GM19238 (cell line): ENCODE data around the gene NT5C1B.
"Not testable (repeated sequence)": the region's sequence is repeated elsewhere in the genome, so short reads cannot be mapped to it uniquely, and the experiment has no call there.

Experiments
- DNase-seq: peaks from one replicate; pipeline ENCODE4 v3.0.0; 2011; ENCODE audit warnings: low spot score; ENCODE audit not compliant: insufficient read length

Gene NT5C1B

DNA sequence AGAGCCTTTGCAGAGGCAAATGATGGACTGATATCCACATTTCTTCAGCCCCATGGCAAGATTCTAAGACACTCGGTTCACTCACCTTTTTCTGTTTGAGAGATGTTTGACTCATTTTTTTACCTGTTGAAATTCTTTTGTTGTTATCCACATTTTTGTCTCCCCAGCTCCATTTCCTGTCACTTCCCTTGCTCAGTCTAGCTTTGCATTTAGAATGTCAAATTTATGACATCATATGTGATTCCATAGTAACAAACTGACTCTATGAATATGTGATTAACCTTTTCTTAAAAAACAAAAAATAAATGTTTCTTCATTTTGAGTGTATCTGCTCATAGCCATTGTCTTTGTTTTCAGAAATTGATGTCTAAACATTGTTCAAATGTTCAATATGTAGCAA lies at the start of gene NT5C1B:
Gene NT5C1B (minus strand): TSS at position 216 of the 400 bp plus-strand sequence. CDS start 101 bp downstream, at position 115.
- DNase-seq: no peak

DNA sequence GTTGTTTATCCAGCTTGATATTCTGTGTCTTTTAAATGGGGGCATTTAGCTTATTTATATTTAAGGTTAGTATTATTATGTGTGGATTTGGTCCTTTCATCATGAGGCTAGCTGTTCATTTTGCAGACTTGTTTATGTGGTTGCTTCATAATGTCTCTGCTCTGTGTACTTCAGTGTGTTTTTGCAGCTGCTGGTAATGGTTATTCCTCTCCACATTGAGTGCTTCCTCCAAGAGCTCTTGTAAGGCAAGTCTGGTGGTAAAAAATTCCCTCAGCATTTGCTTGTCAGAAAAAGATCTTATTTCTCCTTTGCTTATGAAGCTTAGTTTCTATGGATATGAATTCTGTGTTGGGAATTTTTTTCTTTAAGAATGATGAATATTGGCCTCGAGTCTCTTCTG lies 47.8 kb upstream of the NT5C1B start:
- DNase-seq: no peak

DNA sequence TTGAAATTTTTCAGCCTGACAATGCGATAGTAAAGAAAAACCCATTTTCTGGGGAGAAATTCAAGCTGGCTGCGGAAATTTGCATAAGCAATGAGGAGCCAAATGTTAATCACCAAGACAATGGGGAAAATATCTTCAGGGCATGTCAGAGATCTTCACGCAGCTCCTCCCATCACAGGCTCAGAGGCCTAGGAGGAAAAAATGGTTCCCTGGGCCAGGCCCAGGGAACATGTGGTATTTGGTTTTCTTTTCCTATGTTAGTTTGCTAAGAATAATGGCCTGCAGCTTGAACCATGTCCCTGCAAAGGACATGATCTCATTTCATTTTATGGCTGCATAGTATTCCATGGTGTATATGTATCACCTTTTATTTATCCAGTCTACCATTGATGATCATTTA lies 43.3 kb upstream of the NT5C1B start:
- not testable (repeated sequence) for DNase-seq

DNA sequence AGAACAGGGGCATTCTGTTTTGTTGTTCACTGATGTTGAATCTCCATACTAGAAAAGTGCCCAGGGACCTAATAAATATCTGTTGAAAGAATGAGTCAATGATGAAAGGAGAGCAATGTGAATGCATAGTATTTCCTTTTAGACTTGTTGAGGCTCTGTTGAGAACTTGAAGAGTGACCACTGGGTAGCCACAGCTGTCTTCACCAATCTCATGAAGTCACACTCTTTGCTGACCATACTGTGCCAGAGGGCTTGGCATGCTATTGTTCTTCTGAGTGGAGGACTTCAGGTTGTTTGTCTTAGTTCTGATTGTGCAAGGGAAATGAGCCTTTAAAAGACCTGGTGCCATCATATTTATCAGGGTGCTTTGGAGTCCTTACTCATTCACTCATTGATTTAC lies 41.6 kb upstream of the NT5C1B start:
- no peak for DNase-seq

DNA sequence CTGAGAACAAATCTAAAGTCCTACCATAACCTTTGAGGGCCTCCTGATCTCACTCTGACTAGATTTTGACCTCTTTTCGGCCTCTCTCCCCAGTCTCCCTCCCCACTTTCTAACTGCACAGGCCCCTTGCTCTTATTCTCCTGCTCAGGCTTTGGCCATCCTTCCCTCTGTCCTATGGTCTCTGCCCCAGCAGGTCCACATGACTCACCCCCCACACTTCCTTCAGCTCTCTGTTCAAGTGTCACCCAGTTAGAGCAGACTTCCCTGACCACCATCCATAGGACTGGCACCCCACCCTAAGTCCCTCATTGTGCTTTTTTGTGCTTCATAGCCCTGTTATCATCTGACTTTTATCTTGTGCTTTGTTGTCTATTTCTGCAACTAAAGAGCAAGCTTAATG lies 41.2 kb upstream of the NT5C1B start:
- no peak for DNase-seq

DNA sequence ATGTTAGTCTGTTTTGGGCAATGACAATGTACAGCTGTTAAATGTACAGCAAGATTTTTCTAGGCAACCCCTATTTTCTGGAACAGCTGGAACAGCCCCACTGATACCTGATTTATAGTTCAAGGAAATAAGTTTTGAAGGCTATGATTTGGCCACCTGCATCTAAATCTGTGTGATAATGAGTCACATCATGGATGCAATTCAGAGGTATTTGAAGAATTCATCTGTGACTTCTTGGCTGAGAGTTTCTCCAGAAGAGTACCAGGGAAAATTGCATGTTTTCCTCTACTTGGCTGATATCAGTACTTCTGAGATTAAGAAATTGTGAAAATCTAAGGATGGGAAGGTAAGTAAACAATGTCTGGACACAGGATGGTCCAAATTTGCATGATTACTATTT lies 40.7 kb upstream of the NT5C1B start:
- DNase-seq: no peak

DNA sequence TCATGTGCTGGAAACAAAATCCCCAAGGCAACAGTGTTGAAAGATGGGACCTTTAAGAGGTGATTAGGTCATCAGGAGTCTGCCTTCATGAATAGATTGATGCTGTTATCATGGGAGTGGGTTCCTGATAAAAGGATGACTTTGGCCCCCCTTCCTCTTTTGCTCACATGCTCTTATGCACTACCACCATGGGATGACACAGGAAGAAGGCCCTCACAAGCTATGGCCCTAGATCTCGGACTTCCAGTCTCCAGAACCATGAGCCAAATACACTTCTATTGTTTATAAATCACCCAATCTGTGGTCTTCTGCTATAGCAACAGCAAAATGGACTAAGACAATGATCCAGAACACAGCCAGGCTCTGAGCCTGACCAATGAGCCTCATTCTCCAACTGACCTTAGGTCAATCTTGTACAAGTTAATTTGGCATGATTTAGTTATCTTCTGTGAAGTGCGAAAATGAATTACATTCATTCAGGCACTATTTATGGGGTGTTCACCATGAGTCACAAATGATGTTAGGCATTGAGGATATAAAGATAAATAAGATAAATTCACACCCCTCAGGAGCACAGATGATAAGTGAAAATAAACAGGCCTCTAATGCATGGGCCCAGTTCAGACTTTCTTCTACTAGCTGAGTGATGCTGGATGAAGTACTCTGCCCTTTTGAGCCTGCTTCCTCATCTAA lies 37.7 kb upstream of the NT5C1B start:
- no peak for DNase-seq

DNA sequence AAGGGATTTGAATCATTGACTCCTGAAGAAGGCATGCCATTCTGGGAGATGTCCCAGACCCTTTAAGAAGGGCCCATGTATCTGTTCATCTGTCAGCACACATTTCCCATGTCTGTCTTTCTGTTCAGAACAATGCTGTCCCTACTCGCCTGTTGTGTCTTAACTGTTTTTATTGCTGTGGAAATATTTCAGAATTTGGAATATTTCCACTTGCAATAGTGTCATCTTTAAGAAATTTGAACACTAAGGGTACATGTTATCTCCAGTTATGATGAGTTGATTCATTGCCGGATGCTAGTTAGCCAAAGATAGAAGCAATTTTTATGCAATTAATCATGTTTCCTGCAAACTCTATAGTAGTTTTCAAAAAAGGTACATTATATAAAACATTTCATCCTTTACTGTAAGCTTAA lies 36.9 kb upstream of the NT5C1B start:
- no peak for DNase-seq

DNA sequence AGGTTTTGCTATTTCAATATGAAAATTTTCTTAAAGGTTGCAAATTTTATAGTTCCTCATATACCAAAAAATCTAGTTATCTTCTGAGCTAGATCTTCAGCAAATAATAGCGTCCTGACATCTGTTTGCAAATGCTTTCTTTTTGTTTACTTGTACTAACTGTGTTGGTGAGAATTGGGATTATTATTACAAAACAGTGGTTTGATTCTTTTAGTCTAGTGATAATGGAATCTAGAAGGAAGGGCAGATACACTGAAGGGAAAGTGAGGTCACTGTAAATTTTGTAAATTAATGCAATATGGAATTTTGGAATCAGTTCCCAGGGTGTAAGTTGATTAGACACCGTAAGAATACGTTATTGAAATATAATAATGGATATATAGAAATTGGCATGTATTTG lies 36.2 kb upstream of the NT5C1B start:
- DNase-seq: no peak

DNA sequence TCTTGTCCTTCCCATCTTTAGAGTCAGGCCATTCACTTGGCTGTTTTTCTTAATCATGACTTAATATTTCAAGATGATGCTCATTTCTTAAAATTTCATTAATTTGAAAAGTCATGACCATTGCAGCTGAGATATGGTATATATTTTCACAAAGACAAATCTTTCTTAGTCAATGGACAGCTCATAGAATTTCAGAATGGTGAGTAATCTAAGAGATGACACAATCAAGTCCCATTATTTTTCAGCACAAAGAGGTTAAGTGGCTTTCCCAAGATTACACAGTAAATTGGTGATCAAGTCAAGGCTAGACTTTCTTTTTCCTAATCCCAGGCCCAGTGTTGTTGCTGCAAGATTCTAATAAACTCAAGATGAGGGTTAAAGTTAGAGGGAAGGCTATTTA lies 34.4 kb upstream of the NT5C1B start:
- no peak for DNase-seq

DNA sequence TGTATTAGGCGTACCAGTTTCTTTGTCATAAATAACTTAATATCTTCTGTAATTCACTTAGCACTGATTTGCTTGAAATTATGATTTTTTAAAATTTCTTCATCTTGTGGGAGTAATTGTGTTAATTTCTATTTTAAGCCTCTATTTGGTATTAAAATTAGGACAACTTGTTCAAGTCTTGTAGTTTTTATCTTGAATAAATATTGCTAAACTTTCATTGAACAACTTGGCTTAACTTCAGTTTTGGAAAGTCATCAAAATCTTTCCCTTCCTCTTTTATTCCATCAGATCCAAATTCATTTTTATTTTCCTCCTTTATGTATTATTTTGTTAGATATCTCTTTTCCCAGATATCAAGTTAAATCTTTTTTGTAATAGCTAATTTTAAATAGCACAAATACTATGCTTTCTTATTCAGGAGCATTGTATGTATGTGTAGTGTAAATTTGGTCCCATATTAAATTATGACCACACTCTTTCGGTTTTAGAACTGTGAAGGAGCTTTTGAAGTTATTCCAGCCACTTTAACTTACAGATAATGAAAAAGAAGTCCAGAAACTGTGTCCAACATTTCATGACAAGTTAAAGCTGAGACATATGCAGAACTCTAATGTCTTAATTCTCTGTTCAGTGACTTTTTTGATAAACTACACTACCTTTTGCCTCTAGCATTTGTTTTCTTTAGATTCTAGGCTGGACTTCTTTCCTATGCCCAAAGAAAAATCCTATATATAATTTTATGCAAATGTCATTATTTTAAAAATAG lies 31.7 kb upstream of the NT5C1B start:
- no peak for DNase-seq

DNA sequence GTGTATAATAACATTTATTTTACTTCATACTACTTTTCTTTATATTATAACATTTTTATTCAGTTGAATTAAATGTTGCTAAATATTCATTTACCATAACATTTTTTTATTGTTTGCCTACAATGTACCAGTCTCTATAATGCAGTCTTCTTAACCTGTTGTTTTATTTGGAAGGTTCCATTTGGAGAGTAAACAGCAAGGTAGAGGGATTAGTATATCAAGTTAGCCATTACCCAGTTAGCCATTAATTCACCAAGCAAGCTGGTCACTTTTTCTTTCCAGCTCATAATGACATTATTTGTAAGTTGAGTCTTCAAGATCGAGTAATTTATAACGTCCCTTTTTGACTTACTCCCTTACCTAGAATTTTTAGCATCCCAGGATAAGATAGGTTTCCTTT lies 29.7 kb upstream of the NT5C1B start:
- DNase-seq: no peak

DNA sequence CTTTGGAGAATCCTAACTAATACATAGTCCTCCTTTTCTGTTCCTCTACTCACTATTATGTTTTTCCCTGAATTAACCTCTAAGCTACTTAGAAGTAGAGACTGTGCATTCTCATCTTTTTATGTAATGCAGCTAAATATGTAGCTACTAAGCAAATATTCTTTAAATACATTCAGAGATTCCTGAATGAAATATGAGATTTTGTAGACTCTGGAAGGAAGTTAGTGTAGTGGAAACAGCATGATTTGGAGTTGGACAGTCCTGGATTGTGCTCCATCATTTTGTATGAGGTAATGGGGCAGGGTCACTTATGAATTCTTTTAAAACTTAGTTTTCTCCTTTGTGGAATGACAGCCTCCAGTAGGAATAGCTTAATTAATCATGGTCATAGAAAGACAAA lies 24.7 kb upstream of the NT5C1B start:
- no peak for DNase-seq

DNA sequence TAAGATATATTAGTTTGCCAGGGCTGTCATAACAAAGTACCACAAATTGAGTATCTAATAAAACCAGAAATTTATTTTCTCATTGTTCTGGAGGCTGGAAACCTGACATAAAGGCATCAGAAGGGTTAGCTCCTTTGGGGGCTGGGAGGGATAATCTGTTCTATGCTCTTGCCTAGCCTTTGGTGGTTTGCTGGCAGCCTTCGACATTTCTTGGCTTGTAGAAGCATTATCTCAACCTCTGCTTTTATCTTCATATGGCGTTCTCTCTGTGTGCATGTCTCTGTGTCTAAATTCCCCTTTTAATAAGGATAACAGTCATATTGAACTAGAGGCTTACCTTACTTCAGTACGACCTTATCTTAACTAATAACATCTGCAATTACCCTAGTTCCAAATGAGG lies 22.8 kb upstream of the NT5C1B start:
- DNase-seq: no peak

DNA sequence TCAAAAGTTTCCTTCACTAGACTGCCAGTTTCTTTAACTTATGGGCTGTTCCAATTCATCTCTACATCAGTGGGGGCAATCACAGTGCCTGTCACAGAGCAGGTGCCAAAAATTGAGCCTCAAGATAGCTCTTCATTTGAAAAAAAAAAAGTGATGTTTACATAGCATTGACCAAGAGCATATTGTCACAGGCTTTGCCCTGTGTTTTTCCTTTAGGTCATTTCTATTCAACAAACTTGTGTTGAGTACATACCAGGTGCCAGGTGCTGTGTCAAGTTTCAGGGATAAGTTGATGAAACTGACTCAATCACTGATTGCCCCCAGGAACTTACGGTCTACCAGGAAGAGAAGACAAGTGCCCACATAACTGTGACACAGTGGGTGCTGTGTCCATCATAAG lies 22.2 kb upstream of the NT5C1B start:
- no peak for DNase-seq

DNA sequence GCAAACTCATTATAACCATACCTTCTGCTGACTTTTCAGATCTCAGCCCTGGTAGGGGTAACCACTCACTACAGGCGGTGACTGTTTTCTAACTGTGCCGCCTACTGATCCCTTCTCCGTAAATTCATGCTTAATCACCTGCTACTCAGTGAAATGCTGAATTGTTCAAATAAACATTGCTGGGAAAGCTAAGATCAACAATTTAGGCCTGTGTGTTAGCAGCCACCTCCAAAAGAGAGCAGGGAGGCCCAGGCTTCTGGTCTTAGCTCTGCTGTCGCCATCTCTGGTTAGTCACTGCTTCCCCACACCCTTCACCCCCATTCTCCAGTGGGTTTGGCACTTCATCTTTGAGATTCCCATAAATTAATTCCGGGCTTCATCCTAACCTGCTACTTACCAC lies 21.8 kb upstream of the NT5C1B start:
- DNase-seq: no peak

DNA sequence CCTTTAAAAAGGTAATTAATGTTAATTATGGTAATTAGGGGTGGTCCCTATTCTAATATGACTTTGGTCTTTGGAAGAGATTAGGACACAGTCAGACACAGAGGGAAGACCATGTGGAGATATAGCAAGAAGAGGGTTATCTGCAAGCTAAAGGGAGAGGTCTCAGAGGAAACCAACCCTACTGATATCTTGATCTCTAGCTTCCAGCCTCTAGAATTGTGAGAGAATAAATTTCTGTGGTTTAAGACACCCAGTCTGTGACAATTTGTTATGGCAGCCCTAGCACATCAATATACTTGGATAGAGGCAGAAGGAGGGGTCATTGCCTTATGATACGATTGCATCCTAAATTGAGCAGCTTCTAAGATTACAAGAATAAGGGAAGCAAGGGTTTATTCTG lies 21.3 kb upstream of the NT5C1B start:
- DNase-seq: no peak

DNA sequence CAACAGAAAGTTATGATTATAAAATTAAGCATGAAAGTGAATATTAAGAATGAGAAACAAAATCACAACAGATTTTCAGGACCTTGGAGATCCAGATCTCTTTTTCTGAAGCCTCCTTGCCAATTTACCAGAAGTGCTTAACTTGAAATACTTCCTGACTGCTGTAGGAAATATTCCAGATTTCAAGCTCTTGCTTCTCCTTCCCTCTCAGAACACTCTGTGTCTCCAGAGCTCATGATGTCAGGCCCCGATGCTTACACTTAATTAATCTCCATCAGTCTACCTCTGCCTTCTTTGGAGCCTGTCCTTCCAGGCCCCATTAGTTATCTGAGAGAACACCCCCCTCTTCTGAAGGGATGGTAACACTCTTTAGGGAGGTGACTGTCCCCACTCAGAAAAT lies 20.7 kb upstream of the NT5C1B start:
- no peak for DNase-seq

DNA sequence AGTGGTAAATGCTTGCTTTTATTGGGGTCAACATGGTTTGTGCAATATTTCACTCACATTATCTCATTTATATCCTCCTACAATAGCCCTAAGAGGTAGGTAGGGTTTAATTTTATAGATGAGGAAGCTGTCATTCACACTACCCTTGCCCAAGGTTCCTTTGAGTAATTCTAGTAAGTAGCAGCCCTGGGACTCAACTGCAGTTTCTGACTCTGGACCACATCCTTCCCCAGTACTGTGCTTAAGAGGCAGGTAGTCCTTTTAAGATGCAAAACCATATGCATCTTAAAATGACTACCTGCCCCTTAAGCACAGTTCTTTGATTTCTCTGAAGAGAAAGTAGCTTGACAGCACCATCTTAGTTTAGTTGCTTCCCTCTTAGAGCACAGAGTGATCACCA lies 15.7 kb upstream of the NT5C1B start:
- DNase-seq: no peak

DNA sequence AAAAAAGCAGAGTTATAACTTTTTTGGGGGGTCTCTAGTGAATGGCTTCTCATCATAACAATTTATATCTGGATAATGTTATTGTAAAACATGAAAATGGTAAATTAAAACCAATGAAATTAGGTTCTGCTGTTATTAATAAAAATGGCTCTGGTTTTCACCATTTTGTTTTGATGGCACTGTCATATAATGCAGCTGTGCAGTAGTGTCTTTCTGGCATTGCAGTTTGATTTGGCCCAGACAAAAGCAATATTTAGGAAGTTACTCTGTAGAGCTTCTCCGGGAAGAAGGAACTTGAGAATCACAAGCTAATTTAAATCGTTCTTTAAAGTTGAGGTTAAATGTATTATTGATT lies 15.1 kb upstream of the NT5C1B start:
- DNase-seq: no peak

DNA sequence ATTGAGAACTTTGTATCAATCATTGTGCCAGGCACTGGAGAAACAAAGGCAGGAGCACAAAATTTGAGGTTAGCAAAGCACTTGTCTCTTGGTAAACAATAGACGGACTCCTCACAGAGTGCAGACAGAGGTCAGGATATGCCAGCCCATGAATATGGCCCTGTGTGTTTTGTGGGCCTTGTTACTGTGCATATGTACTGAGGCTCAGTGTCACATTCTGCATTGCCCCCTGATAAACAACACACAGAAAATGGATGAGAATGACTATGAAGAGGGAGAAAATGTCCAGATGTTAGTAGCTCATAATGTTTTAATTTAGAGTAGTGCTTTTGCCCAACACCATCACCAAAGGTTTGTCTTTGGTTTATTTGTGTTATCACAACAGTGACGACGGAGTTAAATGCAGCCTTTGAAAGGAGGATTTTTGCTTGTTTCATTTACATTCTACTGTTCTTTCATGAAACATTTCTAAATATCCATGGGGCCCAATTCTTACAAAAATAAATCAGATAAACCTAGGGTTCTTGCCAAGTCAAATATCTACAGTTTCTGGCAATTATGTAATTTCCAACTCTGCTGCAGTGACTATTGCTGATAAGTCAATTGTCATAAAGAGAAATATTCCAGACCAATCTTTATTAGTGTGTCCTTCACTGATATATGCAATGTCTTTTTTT lies 14.6 kb upstream of the NT5C1B start:
- no peak for DNase-seq

DNA sequence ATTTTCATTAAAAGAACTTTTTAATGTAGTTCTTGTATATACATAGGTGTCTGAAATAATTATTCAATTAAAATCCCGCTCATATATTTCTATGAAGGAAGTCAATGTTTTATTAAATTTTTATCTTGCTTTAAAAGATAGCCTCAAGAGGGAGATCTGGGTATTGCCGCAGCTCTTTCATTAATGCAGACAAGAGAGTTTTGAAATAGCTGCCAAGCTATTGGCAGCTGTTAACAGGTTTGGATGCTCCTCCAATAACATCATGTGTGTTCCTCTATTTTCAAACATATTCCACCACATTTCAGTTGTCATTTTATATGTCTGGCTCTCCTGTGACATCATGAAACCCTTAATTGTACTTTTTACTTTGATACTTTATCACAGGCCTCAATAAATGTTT lies 12.9 kb upstream of the NT5C1B start:
- DNase-seq: no peak

DNA sequence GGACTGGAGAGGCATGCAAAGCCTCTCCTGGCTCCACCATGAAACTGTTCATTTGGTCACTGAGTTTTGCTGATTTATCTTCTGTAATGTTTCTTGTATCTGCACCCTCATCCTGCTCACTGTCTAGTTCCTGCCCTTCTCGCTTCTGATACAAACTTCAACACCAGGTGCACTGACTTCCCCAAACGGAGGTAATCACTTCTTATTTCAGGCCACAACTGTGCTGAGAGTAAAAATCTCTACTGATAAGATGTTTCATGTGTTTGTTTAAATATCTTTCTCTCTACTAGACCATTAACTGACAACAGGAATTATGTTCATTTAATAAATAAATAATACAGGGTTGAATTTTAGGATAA lies 10.9 kb upstream of the NT5C1B start:
- DNase-seq: no peak
